Stimulated activated CD8-positive, alpha-beta memory T cell treated with anti-CD3 and anti-CD28 coated beads, Interleukin-12 subunit alpha, Interleukin-12 subunit beta, amount 100 ng/mL, for 24 hours (primary cell): ENCODE measurements around the gene NDUFB2.
A peak's percentile ranks its signal among the peaks of the same experiment; 100 is the strongest.
"Not testable (repeated sequence)": the region's sequence is repeated elsewhere in the genome, so short reads cannot be mapped to it uniquely, and the experiment has no call there.

Experiments
- DNase-seq: peaks from one replicate; pipeline ENCODE4 v3.0.0-alpha.2; 2020; ENCODE audit errors: extremely low read depth

NDUFB2 gene

GRCh38 chr7:140672382-140673062, 24.0 kb upstream of the NDUFB2 start, which contains the start of gene ADCK2:
TSS of gene ADCK2 (plus strand) at chr7:140672945. CDS start at chr7:140673331, 386 bp downstream.
- DNase-seq, result peak; percentile 25

- DNase-seq, result peak; percentile 10
Measured at GRCh38 chr7:140673063-140673773, 23.3 kb upstream of the NDUFB2 start.

DNA sequence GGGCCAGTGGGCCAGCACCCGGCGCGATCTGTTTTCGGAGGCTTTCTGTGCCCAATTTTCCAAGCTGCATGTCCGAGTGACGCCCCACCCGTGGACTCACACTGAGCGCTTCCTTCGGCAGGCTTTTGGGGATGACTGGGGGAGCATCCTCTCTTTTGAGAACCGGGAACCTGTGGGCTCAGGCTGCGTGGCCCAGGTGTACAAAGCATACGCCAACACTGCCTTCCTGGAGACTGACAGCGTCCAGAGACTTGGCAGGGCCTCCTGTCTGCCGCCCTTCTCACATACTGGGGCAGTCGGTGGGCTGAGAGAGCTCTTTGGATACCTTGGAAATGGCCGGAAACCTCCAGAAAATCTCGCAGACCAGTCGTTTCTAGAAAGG, 22.7 kb upstream of the NDUFB2 start:
- no peak for DNase-seq

GRCh38 chr7:140674356-140674800, 22.1 kb upstream of the NDUFB2 start:
- no peak for DNase-seq

- DNase-seq, result no peak
Measured at GRCh38 chr7:140674899-140675701, 21.4 kb upstream of the NDUFB2 start.

DNA sequence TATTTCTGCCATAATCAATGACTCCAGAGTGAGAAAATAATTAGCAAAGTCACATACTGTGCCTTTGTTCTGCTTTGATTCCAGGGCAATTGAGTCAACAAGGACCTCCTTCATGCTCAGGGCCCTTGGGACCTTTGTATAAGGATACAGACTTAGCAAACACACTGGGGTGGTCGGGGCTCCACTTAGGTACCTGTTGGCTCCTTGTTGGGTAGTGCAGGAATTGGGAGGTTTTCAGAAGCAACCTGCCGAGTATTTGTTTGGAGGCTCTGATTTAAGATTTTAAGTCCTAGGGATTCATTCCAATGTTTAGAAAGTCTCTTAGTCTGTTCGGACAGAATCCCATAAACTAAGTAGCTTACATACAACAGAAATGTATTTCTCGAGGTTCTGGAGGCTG, 20.8 kb upstream of the NDUFB2 start:
- DNase-seq, result no peak

GRCh38 chr7:140676306-140676705, 20.2 kb upstream of the NDUFB2 start:
- no peak for DNase-seq

GRCh38 chr7:140676956-140677355, 19.6 kb upstream of the NDUFB2 start:
- not testable (repeated sequence) for DNase-seq

GRCh38 chr7:140677496-140677895, 19.0 kb upstream of the NDUFB2 start:
- DNase-seq, result no peak

DNA sequence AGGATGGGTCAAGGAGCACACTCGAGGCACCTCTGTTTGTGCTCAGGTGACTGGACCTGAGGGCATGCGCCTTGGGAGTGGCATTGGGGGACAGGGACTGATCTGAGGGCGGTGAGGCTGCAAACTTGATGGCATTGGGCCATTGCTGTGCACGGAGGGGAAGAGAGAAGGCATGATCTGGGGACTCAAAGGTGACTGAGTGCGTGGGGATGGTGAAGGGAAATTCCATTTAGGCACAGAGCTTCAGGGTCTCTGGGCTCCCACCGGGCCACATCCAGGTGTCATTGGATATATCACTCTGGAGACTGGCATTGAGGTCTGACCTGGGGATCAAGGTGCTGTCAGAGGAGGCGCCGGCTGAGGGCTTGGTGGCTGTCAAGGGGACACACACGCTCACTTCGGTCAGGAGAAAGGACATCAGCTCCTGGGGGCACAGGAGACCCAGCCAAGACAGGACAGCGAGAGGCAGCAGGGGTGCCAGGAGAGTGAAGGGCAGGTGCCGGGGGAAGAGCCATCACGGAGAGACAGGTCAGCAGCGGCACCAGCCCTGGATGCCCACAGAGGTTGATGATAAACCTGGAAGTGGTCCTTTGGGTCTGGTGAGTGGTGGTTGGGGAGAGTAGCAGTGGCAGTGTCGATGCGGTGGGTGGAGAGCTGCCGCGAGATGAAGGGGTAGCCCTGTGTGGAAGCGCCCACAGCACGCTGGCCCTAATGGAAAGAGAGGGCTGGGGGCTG, 18.3 kb upstream of the NDUFB2 start:
- DNase-seq, result no peak

- no peak for DNase-seq
Measured at GRCh38 chr7:140678816-140679130, 17.7 kb upstream of the NDUFB2 start.

DNA sequence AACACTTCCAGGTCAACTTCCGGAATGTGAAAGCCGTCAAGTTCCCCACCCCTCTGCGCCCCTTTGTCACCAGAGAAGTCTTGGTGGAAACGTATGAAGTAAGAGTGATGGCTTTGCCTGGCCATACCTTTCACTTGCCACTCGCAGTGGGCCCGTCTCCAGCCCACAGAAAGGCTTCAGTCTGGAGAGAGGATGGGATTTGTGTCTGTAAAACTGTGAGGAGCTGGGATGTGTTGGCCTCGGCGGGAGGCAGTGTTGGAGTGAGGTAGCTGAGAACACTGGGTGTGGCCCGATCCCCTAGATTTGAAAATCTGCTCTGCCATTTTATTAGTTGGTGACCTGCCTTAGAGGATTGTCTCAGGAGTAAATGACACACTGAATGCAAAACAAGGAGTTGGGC, 17.3 kb upstream of the NDUFB2 start:
- DNase-seq, result no peak

DNA sequence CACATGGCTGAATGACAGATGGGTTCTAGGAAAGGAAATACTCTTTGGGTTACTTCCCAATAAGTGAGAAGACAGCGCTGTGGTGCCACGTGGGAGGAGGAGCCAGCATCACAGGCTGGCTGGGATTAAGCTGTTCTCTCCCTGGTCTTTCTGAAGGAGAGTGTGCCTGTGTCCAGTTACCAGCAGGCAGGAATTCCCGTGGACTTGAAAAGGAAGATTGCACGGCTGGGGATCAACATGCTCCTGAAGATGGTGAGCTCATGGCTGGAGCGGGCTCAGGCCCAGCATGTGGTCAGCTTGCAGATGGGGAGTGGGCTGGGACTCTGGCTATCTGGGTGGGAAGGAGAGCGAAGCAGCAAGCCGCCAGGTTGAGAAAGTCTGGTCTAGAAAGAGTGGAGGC, 15.6 kb upstream of the NDUFB2 start:
- no peak for DNase-seq

DNA sequence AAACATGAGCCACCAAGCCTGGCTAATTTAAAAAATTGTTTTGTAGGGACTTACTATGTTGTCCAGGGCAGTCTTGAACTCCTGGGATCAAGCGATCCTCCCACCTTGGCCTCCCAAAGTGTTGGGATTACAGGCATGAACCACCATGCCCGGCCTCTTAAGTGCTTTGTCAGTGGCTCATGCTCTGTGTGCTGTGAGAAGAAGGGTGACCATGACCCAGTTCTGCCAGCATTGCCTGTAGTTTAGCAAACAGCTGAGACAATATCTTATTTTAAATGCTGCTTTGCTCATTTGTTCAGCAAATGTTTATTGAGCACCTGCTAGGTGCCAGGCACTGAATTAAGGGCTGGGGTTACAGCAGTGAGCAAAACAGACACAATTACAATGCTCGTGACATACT, 14.7 kb upstream of the NDUFB2 start:
- no peak for DNase-seq

DNA sequence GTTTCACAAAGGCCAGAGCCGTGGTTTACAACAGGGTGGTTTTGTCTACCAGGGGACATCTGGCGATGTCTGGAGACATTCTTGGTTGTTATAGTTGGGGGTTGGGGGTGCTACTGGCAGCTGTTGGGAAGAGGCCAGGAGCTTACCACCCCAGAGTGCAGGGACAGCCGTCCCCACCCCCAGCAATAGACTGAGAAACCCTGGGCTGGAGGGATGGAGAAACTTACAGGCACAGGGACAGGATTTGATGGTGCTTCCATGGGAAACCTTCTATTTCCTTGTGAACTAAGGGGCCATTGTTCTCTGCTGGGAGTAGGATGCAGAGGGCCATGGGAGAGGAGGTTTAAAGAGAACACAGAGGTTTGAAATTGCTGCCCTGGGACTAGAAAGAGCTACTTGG, 12.9 kb upstream of the NDUFB2 start:
- no peak for DNase-seq

DNA sequence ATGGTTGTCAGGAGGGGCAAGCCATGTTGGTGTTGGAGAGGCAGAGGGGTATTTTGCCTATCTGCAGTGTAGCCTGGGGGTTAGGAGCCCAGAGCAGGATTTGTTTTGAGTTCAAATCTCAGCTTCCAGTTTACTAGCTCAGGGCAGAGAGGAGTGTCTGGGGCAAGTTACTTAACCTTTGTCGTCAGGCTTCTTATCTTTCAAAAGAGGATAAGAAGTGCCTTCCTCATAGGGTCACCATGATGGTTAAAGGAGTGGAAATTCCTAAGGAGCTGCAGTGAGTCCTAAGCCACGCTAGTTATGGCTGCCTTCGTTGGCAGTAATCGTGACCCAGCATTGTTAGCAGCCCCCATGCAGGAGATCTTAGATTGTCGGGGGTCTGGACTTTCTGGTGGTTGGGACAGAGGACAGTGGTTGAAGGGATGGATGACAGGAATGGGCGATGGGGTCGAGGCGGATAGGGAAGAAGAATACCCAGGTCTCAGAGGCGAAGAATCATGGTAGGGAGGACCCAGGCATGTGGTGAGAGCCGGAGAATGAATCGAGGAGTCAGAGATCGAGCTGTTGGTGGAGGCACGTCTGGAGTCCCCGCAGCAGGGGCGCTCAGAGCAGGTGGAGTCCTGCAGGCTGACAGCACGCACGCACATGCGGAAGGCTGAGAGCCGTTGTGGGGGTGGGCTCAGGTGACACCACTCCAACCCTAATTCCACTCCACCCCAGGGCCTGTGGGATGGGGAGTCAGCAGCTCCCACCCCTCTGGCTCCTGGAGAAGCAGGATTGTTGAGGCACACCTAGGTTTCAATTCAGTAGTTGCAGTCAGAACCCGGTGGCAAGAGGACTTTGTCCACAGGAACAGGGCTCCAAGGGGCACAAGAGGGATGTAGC, 12.2 kb upstream of the NDUFB2 start:
- DNase-seq, result no peak

DNA sequence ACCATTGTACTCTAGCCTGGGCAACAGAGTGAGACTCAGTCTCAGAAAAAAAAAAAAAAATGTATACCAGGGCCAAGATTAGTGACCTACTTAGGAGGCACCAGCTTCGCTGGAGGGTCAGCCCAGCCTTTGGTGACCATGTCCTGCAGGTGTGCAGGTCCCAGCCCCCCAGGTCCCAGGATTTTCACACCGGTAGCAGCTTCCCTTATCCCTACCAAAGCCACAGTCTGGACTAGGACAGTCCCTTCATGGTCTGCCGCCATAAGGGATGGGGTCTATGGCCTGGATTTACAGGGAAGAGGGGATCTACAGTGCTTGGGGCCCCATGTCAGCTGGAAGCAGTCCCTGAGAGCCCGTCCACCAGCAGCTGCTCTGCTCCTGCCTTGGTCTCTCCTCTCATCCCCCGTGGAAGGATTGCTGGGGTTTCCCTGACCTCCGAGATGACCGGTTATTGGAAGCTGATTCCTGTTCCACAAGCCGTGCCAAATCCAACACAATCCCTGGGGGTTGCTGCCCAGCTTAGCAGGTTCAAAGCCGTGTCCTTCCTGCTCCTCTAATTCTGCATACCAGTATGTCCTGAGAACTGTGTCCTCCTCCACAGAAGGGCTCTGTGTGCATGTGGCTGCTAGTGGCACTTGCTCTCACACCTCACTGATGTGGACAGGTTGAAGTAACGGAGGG, 11.0 kb upstream of the NDUFB2 start:
- DNase-seq, result no peak

DNA sequence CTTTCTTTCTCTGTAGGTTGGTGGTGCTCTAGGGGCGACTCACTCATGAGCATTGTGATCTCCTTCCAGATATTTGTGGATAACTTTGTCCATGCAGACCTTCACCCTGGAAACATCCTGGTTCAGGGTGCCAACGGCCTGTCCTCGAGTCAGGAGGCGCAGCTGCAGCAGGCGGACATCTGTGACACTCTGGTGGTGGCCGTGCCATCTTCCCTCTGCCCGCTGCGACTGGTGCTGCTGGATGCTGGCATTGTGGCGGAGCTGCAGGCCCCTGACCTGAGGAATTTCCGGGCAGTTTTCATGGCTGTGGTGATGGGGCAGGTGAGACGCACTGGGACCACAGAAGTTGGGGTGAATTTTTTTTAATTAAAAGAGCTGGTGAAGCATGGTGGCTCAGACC, 9.6 kb upstream of the NDUFB2 start:
- DNase-seq, result no peak

- DNase-seq, result no peak
Measured at GRCh38 chr7:140688341-140688740, 8.2 kb upstream of the NDUFB2 start.
